Mesodermal cell (in vitro differentiated cells): ENCODE data around the gene MYOM3.

Experiments used
- H3K27ac ChIP-seq: 2 replicates; pipeline ENCODE4 v1.7.0; 2013; ENCODE audit warnings: mild to moderate bottlenecking, low read depth, low read length, moderate library complexity; ENCODE audit not compliant: severe bottlenecking
- H3K36me3 ChIP-seq: 2 replicates; pipeline ENCODE4 v1.7.1; 2013; ENCODE audit warnings: mild to moderate bottlenecking, low read length, moderate library complexity; ENCODE audit not compliant: control insufficient read depth, insufficient read depth
- H3K4me1 ChIP-seq: one replicate; pipeline ENCODE4 v1.7.1; 2013; ENCODE audit warnings: mild to moderate bottlenecking, low read length; ENCODE audit not compliant: insufficient read depth, control insufficient read depth, poor library complexity, severe bottlenecking
- H3K4me3 ChIP-seq: 2 replicates; pipeline ENCODE4 v1.7.0; 2013; ENCODE audit warnings: low read length, control low read depth, mild to moderate bottlenecking; ENCODE audit not compliant: insufficient read depth, poor library complexity, severe bottlenecking; ENCODE audit errors: extremely low read depth
- H3K9me3 ChIP-seq: 2 replicates; pipeline ENCODE4 v1.7.1; 2013; ENCODE audit warnings: mild to moderate bottlenecking, low read length, moderate library complexity; ENCODE audit not compliant: control insufficient read depth
- WGBS, 2 experiments: methylation state at CpG; one replicate each; pipeline ENCODE4 v1.1.5; 2013; ENCODE audit warnings: missing lambda C conversion rate in 2 of 2; ENCODE audit not compliant: insufficient coverage in 2 of 2; 5-methylcytosine and 5-hydroxymethylcytosine counted together

Gene MYOM3

GRCh38 chr1:24138476-24139221 is 26.7 kb upstream of the MYOM3 start:
- Histone ChIP-seq H3K9me3 (peaks cover 6% of the 10 kb centered on the region), H3K27ac (no peak overlapping the region), H3K36me3 (no peaks in the 10 kb centered on the region), H3K4me3 (no peak overlapping the region), H3K4me1 (no peaks in the 10 kb centered on the region)
- 83 to 85% methylated on average over 11 to 12 of the region's 13 CpGs for WGBS, 2 experiments

- Histone ChIP-seq H3K27ac (no peak overlapping the region), H3K4me1 (no peaks in the 10 kb centered on the region), H3K36me3 (no peaks in the 10 kb centered on the region), H3K4me3 (no peak overlapping the region), H3K9me3 (peaks cover 6% of the 10 kb centered on the region)
- WGBS, 2 experiments, result 85 to 92% methylated on average over 13 to 15 of the region's 15 CpGs
Observed at GRCh38 chr1:24136956-24137539, 25.1 kb upstream of the MYOM3 start.

DNA sequence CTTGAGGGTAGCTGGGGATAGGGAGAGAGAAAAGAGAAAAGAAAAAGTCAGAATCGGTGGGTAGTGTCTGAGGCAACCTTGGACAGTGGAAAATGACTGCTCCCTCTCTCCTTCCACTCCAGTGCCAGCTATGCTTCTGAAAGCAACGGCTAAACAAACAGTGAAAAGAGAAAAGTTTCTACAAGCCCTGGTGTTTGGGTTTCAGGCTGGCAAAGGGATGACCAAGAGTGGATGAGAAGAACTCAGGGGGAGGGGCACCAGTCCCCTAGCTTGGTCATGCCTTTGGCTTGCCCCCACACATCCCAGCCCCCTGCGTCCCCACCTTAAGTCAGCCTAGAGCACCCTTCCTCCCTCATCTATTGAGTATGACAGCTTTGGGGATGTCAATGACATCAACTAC is 22.4 kb upstream of the MYOM3 start:
- Histone ChIP-seq H3K4me1 (no peaks in the 10 kb centered on the region), H3K4me3 (no peak overlapping the region), H3K27ac (no peak overlapping the region), H3K9me3 (peaks cover 6% of the 10 kb centered on the region), H3K36me3 (no peaks in the 10 kb centered on the region)
- WGBS, 2 experiments, result 60 to 90% methylated on average over 1 to 2 of the region's 3 CpGs

DNA sequence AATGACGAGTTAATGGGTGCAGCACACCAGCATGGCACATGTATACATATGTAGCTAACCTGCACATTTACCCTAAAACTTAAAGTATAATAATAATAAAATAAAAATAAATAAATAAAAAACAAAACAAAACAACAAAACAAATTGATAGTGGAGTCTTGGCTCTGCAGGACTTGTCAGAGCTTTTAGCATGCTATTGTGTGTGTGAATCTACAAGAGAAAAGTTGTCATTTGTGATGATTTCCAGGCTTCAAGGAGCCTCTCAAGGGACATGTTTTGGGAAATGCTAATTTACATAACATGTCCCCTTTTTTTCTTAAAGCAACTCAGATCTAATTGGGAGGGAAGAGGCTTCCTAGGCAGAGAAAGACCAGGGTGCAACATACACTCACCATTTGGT is 21.9 kb upstream of the MYOM3 start:
- Histone ChIP-seq H3K9me3 (peaks cover under 1% of the 10 kb centered on the region), H3K36me3 (no peaks in the 10 kb centered on the region), H3K27ac (no peak overlapping the region), H3K4me3 (no peak overlapping the region), H3K4me1 (peaks cover 6% of the 10 kb centered on the region)
- WGBS, 2 experiments, result no CpG with 5 or more reads among the region's 1 CpG

GRCh38 chr1:24130385-24130784 is 18.4 kb upstream of the MYOM3 start:
- H3K27ac ChIP-seq, result no peak overlapping the region
- no peak overlapping the region for H3K4me3 ChIP-seq
- H3K9me3 ChIP-seq, result no peaks in the 10 kb centered on the region
- WGBS, 2 experiments, result 100% methylated on average over 1 of the region's 3 CpGs; no CpG with 5 or more reads in 1 of the 2 experiments
- H3K36me3 ChIP-seq, result no peaks in the 10 kb centered on the region
- H3K4me1 ChIP-seq, result peaks cover 9% of the 10 kb centered on the region

DNA sequence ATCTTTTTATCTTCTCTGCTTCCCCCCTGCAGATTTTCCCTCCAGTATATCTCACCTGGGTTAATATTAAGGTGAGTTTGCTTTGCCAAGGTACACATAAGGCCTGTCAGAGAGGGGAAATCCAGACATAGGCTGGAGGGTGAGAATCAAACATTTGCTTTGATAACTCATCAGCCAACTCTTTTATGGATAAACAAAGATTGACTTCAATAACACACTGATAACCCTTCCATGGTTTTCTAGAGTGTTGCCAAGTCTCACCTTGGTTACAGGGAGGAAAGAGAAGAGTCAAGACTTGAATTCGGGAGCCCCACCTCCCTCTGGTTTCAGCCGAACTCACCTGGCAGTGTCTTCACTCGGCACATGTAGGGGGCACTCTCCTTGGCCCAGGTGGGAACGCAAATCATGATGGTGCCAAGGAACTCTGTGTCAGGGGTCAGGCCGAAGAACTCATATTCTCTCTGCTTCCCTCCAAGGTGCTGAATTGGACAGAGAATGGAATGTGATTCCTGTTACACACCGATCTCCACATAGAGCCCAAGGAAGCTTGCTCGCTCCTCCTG is 15.9 kb upstream of the MYOM3 start:
- no peak overlapping the region for H3K4me3 ChIP-seq
- no peaks in the 10 kb centered on the region for H3K9me3 ChIP-seq
- H3K27ac ChIP-seq, result no peak overlapping the region
- peaks cover 17% of the 10 kb centered on the region for H3K4me1 ChIP-seq
- no peaks in the 10 kb centered on the region for H3K36me3 ChIP-seq
- WGBS, 2 experiments, result 76 to 88% methylated on average over 5 of the region's 7 CpGs

DNA sequence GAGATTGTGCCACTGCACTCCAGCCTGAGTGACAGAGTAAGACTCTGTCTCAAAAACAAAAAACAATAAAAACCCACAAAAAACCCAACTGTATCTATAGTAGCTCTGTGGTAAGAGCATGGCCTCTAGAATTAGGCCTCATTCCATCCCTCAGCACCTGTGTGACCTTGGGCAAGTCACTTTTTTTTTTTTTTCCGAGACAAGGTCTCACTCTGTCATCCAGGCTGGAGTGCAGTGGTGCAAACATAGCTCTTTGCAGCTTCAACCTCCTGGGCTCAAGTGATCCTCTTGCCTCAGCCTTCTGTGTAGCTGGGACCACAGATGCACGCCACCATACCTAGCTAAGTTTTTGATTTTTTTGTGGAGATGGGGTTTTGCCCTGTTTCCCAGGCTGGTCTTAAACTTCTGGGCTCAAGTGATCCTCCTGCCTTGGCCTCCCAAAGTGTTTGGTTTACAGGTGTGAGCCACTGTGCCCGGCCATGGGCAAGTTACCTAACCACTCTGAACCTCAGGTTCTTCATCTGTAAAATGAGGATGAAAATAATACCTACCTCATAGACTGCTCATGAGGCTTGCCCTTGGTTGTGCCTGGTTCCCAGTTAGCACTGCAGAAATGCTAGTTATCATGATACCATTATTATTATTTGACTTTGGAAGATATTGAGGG is 15.3 kb upstream of the MYOM3 start:
- no peaks in the 10 kb centered on the region for H3K9me3 ChIP-seq
- no peaks in the 10 kb centered on the region for H3K36me3 ChIP-seq
- peaks cover 17% of the 10 kb centered on the region for H3K4me1 ChIP-seq
- H3K27ac ChIP-seq, result no peak overlapping the region
- H3K4me3 ChIP-seq, result no peak overlapping the region
- 80 to 100% methylated on average over 1 of the region's 3 CpGs for WGBS, 2 experiments

- Histone ChIP-seq H3K9me3 (no peaks in the 10 kb centered on the region), H3K36me3 (no peaks in the 10 kb centered on the region), H3K27ac (no peak overlapping the region), H3K4me1 (peaks cover 17% of the 10 kb centered on the region), H3K4me3 (no peak overlapping the region)
- 80 to 100% methylated on average over 1 of the region's 5 CpGs for WGBS, 2 experiments
Observed at GRCh38 chr1:24126672-24127023, 14.7 kb upstream of the MYOM3 start.

GRCh38 chr1:24126018-24126671 is 14.2 kb upstream of the MYOM3 start:
- no peak overlapping the region for H3K27ac ChIP-seq
- H3K4me1 ChIP-seq, result peaks cover 17% of the 10 kb centered on the region
- H3K36me3 ChIP-seq, result no peaks in the 10 kb centered on the region
- no peak overlapping the region for H3K4me3 ChIP-seq
- 58 to 78% methylated on average over 4 of the region's 6 CpGs for WGBS, 2 experiments
- no peaks in the 10 kb centered on the region for H3K9me3 ChIP-seq

DNA sequence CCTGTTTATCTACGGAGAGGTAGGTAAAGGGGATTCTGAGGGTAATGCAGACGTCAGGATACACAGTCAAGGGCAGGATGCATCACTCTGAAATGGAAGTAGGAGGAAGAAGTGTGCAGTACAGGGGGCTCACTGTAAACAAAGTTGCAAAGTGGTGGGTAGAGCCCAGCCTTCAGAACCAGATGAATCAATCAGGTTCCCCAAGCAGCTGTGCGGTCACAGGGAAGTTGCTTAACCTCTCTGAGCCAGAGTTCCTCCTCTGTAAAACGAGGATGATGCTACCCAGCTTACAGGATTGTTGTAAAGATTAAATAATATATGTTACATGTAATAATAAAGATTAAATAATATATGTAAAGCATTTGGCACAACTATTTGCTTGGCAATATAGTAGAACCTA is 13.5 kb upstream of the MYOM3 start:
- H3K9me3 ChIP-seq, result no peaks in the 10 kb centered on the region
- H3K4me1 ChIP-seq, result peaks cover 17% of the 10 kb centered on the region
- no peaks in the 10 kb centered on the region for H3K36me3 ChIP-seq
- no peak overlapping the region for H3K27ac ChIP-seq
- WGBS, 2 experiments, result 83 to 95% methylated on average over 2 to 3 of the region's 4 CpGs
- no peak overlapping the region for H3K4me3 ChIP-seq
